Fibroblast of the conjunctiva (primary cell): ENCODE measurements around the gene CIAPIN1.

Experiments
- DNase-seq: peaks from one replicate; pipeline ENCODE4 v3.0.0-alpha.2; 2010; ENCODE audit warnings: low read depth

Gene CIAPIN1

GRCh38 chr16:57447186-57447962 is at the start of gene CIAPIN1, which contains the start of gene COQ9:
CIAPIN1 (minus strand) TSS chr16:57447385; CDS start chr16:57440928, 6,457 bp downstream.
COQ9 (plus strand) TSS chr16:57447479; CDS start chr16:57447506, 27 bp downstream.
- peak; percentile 85 for DNase-seq

DNA sequence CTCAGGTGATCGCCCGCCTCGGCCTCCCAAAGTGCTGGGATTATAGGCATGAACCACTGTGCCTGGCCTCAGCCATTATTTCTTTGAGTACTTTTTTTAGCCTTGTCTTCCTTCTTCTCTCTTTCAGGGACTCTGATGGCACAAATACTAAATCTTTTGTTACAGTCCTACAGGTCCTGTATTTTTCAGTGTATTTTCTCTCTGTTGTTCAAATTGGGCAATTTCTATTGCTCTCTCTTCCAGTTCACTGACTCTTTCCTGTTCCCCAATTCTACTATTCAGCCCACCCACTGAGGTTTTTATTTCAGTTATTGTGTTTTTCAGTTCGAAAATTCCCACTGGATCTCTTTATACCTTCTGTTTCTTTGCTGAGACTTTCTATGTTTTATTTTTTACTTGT is 46.6 kb upstream of the CIAPIN1 start:
- DNase-seq: no peak

- no peak for DNase-seq
These were observed 42.0 kb upstream of the CIAPIN1 start for GRCh38 chr16:57489229-57489628.

DNA sequence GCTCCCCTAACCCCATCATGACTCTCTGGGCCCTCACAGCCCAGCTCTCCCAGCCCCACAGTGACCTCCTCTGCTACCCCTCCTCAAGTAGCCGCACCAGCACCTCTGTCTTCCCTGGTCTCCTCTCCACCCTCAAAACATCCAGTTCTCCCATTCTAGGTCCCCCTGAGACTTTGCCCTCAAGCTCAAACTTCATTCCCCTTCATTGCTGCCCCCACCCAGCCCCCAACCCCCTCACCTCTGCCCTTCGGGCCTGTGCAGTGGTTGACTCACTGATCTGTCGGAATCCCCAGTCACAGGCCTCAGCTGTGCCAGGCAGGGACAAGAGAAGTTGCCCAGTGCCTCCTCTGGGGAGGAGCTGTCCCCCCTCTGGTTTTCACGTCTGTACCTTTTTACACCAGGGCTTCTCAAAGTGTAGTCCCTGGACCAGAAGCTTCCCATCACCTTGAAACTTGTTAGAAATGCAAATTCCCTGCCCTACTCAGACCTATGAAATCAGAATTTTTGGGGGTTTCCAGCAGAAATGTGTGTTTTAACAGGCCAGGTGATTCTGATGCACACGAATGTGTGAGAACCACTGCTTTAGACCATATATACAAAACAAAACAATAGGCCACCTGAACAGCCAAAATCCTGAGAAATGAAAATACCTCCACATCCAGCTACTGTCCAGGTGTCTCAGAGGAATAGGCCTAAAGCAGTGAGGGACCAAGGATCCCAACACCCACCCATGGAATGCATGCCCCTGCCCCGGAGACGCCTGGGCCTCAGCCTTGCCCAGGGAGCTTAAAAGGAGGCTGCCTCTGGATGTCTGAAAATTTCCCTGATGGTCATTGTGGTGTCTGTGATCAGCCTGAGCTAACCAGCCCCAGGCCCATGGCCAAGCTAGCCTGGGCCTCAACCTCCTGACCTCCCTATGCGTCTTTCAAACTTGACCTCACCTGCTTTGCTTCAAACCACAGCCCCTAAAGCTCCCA is 40.0 kb upstream of the CIAPIN1 start:
- no peak for DNase-seq

DNA sequence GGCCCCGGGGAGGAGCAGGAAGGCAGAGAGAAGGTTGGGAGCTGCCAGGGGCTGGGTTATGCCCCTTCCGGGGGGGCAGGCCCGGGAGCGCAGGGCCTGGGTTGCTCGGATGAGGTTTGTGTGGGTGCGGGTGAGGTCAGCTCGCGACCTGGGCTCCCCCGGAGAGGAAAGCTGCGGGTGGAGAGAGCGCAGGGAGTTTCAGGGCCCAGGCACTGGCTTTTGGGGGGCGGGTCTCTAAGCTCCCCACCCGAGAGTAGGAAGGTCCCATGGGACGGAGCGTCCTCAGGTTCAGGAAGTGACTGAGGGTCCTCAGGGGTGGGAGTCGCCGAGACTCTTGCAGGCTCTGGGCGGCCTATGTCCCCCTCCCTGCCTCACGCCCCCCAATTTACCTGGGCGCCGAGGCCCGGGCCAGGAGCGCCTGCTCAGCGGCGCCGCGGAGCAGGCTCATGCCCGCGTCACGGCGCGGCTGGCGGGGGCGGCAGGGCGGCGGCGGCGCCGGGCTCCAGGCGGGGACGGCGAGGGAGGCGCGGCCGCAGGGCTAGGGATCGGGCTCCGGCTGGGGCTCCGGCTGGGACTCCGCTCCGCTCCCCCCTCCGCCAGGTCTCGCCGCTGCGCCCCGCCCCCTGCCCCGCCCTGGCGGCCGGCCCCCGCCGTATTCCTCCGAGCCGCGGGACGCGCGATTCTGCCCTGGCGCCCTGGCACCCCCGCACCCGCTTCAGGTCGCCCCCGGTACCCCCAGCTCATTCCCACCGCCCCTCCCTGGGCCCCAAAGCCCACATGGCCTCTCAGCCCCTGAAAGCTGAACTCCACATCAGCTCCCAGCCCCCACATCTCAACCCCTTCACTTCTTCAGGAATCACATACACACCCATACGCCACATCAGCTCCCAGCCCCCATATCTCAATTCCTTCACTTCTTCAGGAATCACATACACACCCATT is 39.0 kb upstream of the CIAPIN1 start, which contains the start of gene DOK4:
Gene DOK4, minus strand, starts transcription at position 578 of the 942 bp plus-strand sequence. CDS start 6,986 bp downstream, outside the sequence.
- no peak for DNase-seq

DNA sequence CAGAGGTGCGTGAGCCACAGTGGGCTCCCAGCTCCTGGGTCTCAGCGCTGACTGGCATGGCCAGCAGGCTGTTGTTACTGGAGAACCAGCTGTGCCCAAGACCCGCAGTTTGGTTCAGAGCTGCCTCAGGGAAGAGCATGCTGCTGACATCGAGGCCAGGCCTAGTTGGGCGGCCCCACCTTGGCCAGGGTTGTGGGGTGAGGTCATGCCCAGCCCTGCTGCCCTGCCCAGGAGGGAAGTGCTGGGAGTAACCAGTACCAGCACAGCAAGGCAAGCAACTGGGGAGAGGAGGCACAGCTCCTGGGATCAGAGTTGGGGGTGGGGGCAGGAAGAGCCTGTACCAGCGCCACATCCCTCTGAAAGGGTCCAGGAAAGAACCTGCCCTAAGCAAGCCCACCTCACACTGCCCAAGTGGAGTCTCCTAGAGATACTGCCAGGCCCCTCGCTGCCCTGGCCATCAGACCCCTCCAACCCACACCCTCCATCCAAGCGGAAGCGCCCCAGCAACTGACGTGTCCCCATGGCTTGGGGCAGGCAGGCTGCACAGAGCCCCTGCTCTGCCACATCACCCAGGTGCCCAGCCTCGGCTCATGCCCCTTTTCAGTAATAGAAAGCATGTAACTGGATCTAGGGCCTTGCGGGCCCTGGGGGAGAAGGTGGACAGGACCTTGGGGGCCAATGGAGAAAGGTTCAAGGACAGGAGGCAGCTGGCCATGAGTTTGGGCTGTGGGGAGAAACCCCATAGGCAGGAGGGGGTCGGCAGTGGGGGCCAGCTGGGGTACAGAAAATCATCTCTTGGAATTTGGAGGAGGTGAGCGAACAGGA is 38.1 kb upstream of the CIAPIN1 start:
- no peak for DNase-seq

GRCh38 chr16:57484515-57485005 is 37.4 kb upstream of the CIAPIN1 start:
- DNase-seq: no peak

DNA sequence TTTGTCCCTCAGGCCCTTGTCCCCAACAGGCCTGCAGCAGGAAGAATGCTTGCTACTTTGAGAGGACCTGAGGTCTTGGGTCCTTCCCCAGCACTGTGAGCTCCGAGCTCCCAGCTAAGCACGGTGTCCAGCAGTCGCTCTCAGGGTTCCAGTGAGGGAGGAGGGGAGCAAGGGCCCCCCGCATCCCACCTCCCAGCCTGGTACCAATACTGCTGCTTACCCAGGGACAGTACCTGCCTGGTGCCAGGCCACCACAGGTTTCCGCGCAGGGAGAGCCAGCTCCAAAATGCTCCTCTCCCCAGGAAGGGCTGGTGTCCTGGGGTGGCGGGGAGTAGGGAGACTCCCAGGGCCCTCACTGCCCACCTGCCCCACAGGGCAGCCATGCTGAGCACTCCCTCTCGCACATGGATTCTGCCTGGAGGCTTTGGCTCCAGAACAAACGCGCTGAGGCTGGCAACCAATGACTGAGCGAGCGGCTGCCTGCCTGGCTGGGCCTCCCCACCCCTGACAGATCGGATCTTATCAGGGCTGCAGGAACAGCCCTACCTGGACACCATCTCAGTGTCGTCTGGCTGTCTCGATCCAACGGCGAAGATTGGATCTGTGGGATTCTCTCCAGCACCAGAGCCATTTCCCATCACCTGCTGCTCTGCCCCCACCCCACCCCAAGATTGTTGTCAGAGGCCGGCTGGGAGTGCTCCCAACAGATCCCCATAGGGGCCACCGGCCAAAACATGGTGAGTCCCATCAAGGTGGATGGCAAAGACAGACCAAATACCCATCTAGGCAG is 36.7 kb upstream of the CIAPIN1 start:
- no peak for DNase-seq

GRCh38 chr16:57482845-57483545 is 35.8 kb upstream of the CIAPIN1 start:
- DNase-seq: no peak

DNA sequence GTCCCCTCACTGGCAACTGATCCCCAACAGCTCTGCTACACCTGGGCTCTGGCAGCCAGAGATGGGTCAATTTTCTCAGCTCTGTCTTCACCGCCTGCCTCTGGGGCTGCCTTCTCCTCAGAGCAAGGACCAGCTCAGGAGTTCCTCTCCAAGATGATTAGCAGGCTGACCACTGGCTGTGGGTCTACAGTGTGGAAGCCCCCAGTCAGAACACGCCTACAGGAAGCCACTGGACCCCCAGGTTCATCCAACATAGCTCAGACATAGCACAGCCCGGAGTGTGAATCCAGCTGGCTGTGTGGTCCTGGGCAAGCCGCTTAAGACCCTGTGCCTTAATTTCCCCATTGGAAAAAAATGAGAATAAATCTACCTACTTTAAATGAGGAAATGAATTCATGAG is 34.2 kb upstream of the CIAPIN1 start:
- no peak for DNase-seq

GRCh38 chr16:57480754-57481230 is 33.6 kb upstream of the CIAPIN1 start:
- no peak for DNase-seq

- DNase-seq: no peak
These were observed 33.0 kb upstream of the CIAPIN1 start for GRCh38 chr16:57479976-57480753.

DNA sequence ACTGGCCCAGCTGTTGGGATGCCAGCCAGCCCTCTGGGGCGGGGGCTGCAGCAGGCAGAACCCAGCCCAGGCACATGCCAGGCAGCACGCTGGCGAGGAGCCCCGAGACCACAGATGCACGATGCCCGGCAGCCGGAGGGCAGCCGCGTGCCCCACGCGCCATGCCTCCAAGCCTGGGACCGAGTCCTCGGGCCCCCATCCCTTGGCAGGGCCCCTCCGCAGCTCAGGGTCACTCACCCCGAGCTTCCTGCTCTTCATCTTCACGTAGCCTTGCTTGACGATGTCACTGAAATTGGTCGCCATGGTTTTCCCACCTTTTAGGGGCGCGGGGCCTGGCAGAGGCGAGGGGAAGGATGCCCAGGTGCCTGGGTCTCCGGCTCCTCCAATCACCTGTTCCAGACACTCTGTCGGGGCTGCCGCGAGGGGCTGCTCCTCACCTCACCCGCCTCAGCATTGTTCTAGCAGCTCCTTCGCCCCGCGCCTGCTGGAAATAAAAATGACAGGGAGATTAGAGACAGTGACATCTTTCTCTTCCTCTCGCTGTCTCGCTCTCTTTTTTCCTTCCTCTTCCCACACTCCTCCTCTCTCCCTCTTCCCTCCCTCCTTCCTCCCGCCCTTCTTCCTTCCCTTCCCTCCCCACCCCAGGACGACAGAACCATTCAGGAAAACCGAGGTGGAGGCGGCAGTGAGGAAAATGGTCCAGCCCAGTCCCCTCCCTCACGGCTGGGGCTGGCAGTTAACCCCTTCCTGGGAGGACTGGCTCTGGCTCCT is 32.2 kb upstream of the CIAPIN1 start:
- DNase-seq: peak; percentile 31

GRCh38 chr16:57478396-57479204 is 31.4 kb upstream of the CIAPIN1 start:
- DNase-seq: no peak

DNA sequence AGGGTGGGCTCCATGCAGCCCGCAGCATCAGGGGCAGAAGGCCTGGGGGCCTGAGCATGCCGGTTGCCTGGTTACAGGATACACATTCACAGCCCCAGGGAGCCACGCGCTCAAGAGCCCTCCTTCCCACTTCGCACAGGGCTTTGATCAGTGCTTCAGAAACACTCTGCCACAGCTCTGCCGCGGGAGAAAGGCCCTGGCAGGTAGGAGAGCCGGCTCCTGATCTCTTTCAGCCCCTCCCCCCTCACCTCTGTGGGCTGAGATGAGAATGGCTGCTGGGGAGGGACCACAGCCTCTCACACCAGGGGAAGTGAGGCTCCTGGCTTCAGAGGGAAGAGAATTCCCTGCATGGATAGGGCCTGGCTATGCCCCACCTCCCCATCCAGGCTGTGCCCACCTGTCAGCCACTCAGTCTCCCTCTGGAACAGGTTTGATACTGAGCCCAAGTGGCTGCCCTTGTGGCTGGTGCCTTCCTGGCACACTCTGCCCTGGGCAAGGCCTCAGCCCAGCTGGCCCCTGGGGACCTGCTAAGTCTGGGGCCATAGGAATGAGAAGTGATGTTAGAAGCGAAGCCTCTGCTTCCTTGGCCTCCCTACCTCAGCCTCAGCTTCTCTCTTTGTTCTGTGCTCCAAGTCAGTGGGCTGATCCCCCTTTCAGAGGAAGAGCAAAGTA is 30.5 kb upstream of the CIAPIN1 start:
- DNase-seq: no peak
